ENCODE measurements around the gene ROBO1. TPM values are rescaled to one million over a fixed set of nuclear protein-coding genes. Genes with fewer than 3 reads are reported as not detected.

The ROBO1 gene
- total and polyA plus RNA-seq, 2 of the 13 experiments (the other 11 are each of a cell fraction or from before 2014, with no cell fraction given): 52.2 to 71.0 TPM

DNA sequence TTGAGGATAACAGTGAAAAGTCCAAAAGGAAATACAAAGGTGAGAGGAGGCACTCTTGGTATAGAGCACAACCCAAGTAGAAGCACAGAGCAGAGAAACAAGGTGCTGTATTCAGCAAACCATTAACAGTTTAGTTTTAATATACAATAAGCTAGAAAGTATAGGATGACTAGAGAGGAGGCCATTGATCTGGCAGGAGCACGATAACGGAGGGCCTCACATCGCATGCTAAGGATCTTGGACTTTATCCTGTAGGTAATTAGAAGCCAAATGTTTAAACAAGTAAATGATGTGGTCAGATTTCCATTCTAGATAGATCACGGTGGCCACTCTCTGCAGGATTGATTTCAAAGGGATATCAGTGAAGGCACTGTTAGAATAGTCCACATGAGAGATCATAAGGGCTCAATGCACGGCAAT, 935.0 kb downstream of the ROBO1 start (continued):
- TF ChIP-seq, protein P1, sequence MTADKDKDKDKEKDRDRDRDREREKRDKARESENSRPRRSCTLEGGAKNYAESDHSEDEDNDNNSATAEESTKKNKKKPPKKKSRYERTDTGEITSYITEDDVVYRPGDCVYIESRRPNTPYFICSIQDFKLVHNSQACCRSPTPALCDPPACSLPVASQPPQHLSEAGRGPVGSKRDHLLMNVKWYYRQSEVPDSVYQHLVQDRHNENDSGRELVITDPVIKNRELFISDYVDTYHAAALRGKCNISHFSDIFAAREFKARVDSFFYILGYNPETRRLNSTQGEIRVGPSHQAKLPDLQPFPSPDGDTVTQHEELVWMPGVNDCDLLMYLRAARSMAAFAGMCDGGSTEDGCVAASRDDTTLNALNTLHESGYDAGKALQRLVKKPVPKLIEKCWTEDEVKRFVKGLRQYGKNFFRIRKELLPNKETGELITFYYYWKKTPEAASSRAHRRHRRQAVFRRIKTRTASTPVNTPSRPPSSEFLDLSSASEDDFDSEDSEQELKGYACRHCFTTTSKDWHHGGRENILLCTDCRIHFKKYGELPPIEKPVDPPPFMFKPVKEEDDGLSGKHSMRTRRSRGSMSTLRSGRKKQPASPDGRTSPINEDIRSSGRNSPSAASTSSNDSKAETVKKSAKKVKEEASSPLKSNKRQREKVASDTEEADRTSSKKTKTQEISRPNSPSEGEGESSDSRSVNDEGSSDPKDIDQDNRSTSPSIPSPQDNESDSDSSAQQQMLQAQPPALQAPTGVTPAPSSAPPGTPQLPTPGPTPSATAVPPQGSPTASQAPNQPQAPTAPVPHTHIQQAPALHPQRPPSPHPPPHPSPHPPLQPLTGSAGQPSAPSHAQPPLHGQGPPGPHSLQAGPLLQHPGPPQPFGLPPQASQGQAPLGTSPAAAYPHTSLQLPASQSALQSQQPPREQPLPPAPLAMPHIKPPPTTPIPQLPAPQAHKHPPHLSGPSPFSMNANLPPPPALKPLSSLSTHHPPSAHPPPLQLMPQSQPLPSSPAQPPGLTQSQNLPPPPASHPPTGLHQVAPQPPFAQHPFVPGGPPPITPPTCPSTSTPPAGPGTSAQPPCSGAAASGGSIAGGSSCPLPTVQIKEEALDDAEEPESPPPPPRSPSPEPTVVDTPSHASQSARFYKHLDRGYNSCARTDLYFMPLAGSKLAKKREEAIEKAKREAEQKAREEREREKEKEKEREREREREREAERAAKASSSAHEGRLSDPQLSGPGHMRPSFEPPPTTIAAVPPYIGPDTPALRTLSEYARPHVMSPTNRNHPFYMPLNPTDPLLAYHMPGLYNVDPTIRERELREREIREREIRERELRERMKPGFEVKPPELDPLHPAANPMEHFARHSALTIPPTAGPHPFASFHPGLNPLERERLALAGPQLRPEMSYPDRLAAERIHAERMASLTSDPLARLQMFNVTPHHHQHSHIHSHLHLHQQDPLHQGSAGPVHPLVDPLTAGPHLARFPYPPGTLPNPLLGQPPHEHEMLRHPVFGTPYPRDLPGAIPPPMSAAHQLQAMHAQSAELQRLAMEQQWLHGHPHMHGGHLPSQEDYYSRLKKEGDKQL (CRISPR knock-in tag; IDR thresholded peaks at IDR 0.05; ENCODE audit: low read depth): peak; percentile 50; the same call in 1 of the 2 replicates
- TF ChIP-seq ARNT2 (CRISPR knock-in tag; IDR thresholded peaks at IDR 0.05; ENCODE audit: low read depth) (no peak), ZNF674 (CRISPR knock-in tag; IDR thresholded peaks at IDR 0.05; ENCODE audit: low read depth) (no peak), FOXA3 (CRISPR knock-in tag; IDR thresholded peaks at IDR 0.05) (peak; percentile 81; the same call in 1 of the 2 replicates), POGZ (CRISPR knock-in tag; IDR thresholded peaks at IDR 0.05) (peak; percentile 94), PCBP1 (IDR thresholded peaks at IDR 0.05; ENCODE audit: borderline replicate concordance, low read depth, low read length) (no peak), POLR2AphosphoS5 (IDR thresholded peaks at IDR 0.05; ENCODE audit: low read depth, low read length) (peak; percentile 52; the same call in 1 of the 2 replicates), RXRA (CRISPR knock-in tag; IDR thresholded peaks at IDR 0.05) (no peak), ZNF850 (CRISPR knock-in tag; conservative IDR thresholded peaks at IDR 0.05) (no peak), ZZZ3 (CRISPR knock-in tag; IDR thresholded peaks at IDR 0.05; ENCODE audit: borderline replicate concordance) (no peak), MED1 (CRISPR knock-in tag; IDR thresholded peaks at IDR 0.05) (peak; percentile 88), KDM3A (CRISPR knock-in tag; IDR thresholded peaks at IDR 0.05; ENCODE audit: low read depth) (no peak), ZNF660 (CRISPR knock-in tag; IDR thresholded peaks at IDR 0.05; ENCODE audit: borderline replicate concordance, low read depth) (no peak), EHMT2 (IDR thresholded peaks at IDR 0.05; ENCODE audit: borderline replicate concordance, low read depth, low read length) (peak; percentile 62; the same call in 1 of the 2 replicates), RFX5 (IDR thresholded peaks at IDR 0.05; ENCODE audit: low read depth, low read length) (no peak), PTBP1 (IDR thresholded peaks at IDR 0.05; ENCODE audit: low read depth, low read length, poor library complexity, severe bottlenecking) (no peak), ZNF280B (CRISPR knock-in tag; IDR thresholded peaks at IDR 0.05; ENCODE audit: borderline replicate concordance) (no peak)
- TF ChIP-seq, protein P2, sequence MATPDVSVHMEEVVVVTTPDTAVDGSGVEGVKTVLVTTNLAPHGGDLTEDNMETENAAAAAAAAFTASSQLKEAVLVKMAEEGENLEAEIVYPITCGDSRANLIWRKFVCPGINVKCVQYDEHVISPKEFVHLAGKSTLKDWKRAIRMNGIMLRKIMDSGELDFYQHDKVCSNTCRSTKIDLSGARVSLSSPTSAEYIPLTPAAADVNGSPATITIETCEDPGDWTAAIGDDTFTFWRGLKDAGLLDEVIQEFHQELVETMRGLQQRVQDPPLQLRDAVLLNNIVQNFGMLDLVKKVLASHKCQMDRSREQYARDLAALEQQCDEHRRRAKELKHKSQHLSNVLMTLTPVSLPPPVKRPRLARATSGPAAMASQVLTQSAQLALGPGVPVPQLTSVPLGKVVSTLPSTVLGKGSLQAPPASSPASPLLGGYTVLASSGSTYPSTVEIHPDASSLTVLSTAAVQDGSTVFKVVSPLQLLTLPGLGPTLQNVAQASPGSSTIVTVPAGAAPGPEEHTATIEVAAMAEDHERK (CRISPR knock-in tag; IDR thresholded peaks at IDR 0.05; ENCODE audit: low read depth): no peak
